ENCODE data around the gene PLEKHM3.
"Not testable (repeated sequence)": the region's sequence is repeated elsewhere in the genome, so short reads cannot be mapped to it uniquely, and the experiment has no call there.

The PLEKHM3 gene

DNA sequence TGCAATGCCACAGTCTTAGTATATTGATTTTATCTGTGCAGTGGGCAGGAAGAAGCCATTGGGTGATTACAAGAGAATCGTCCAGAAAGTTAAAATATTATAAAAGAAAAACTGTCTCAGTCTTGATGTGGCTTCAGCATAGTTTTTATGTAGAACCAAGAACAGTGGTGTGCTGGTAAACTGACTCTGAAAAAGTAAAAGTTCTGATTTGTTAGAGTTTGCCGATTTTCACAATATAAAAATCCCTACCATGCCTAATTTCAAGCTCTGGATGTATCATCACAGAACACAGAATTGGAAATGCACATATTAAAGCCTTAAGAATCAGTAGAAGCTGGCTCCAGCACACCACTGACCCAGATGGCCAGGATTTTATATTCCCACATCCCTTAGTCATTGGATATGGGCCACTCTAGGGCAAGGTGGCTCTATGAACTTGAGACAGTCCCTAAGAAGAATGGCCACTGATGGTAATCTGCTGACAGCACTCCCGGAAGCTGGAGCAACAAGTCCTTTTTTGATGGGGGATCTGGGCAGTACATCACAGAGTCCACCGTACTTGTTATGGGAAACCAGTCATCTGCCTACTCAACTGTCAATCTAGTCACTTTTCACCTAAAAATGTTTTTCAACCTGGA is 9.3 kb upstream of the PLEKHM3 start:
- DNase-seq: no peak

DNA sequence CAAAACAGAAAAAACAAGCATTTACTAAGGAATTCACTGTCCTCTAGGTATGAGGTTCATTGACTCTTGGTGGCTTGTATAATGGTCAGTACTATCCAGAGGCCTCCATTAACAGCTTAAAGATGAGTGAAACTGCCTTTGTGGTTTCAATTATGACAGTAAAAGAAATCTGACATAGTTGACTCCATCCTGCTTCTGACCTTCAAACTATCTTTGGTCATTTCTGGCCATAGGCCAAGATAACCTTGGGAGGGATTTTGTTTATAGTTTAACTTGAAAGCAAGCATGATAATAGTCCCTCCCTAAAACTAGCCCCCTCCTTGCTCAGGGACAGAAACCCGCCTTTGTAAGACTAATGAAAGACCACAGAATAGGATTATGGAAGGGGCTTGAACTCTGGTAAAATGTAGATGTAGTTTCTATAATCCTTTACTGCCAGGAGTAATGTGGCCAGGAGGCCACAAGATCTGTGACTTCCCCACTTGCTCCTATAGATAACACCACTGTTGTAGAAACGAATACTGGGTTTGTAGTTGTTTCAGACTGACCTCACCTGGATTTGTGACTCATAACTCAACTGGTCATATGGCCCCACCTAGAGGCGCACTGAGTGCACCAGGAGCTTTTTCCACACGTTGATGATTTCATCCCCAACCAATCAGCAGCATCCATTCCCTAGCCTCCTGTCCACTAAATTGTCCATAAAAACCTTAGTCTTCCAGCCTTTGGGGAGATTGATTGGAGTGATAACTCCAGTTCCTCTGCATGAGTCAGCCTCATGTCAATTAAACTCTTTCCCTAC is 8.6 kb upstream of the PLEKHM3 start:
- peak; percentile 42 for DNase-seq

DNA sequence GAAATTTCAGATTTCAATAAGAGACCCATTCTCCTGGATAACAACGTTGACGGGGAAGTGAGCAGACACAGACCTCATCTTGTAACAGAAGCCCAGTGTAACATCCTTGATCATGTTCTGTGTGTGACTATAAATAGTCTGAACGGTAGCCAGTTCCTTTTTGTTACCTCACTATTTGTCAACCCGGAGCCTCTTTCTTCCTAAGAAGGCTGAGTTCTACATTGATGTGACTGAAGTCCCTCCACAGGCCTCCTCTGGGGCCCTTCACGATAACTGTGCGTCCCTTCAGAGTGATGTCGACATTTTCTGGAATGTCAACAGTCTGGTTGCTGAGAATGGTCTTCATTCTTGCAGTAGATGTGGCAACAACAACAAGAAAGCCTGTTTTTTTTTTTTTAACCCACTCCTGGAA is 6.3 kb upstream of the PLEKHM3 start:
- no peak for DNase-seq

DNA sequence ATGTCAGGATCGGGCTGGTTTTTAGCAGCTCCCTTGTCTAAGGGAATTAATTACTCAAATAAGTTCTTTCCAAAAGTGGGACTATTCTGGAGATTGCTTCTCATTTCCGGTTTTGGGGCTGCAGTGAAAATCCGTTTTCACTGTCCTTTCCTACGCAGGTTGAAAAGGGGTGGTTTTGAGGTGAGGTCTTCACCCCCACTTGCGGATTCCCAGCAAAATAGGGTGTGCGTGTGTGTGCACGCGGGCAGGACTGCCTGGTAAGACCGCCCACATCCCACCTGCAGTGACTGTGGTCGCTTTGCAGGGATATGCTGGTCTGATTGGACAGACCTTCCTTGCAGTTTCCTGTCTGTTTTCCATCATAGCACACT is 472 bp upstream of the PLEKHM3 start:
- DNase-seq: no peak

DNA sequence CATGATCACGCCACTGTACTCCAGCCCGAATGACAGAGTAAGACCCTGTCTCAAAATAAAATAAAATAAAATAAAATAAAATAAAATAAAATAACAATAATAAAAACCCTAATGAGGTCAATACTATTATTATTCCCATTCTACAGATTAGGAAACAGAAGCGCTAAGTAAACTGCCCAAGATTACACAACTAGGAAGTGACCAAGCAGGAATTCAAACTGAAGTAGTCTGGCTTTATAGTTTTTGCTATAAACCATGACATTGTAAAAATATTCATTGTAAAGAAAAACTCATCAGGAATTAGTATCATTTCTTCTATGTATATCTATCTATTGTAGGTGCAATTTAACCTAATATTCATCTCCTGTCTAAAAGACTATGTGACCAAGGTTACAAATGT is 1.2 kb downstream of the PLEKHM3 start:
- no peak for DNase-seq

DNA sequence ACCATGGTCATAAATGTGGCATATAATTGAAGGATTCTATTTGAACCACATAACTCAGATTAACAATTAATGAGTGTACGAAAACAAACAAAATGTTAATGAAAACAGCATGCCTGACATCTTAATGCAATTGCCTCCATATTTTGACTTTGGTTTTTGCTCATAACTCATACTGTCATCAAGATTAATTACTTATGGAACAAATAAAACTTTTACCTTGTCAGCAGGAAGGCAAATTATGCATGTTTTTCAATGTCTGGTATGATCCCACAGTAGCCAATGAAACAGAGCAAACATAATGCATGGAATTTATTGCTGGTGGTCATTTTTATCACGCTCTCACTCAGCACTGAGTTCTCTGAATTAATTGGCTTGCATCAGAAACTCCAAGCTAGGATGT is 5.1 kb downstream of the PLEKHM3 start:
- DNase-seq: no peak

DNA sequence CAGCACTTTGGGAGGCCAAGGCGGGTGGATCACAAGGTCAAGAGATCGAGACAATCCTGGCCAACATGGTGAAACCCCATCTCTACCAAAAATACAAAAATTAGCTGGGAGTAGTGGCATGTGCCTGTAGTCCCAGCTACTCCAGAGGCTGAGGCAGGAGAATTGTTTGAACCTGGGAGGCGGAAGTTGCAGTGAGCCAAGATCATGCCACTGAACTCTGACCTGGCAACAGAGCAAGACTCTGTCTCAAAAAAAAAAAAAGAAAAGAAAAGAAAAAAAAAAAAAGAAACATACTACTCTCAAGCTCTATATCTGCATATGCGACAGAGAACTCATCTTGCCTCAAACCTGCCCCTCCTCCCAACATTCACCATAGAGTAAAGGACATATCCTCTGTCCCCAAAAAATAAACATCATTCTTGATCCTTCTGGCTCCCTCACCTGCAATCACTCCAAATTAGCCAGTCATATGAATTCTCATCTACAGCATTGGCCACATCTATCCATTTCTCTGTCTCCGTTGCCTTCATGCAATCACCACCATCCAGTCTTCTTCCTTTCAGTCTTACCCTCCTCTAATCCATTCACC is 7.1 kb downstream of the PLEKHM3 start:
- DNase-seq: not testable (repeated sequence)

DNA sequence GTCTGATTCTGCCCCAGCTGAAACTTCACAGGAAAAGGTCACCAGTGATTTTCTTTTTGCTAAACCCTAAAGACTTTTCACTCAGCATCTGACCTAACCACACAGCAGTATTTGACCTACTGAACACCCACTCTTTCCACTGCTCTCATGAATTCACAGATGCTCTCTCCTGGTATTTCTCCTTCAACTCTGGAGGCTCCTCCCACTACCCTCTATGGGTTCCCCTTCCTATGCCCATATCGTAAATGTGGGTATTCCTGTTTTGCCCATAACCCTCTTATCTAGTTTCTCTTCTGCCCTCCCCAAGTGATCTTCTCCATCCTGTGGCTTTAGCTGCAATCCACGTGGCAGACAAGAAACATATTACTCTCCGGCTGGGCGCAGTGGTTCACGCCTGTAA is 7.6 kb downstream of the PLEKHM3 start:
- DNase-seq: no peak

DNA sequence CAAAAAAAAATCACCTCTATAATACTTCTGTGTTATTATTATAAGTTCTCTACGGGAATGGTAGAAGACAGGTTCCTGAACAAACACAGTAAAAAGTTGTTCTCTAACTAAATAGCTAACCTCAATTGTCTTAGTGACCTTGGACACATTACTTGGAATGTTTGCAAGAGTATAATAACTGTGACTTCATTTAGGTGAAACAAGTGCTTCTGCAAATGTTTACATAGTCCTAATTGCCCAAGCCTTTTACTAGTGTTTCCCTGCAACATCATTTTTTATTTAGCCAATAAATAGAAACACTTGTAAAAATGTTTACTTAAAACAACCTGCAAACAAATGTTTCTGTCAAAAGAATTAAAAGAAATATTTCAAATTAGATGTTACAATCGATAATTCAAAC is 9.9 kb downstream of the PLEKHM3 start:
- no peak for DNase-seq

DNA sequence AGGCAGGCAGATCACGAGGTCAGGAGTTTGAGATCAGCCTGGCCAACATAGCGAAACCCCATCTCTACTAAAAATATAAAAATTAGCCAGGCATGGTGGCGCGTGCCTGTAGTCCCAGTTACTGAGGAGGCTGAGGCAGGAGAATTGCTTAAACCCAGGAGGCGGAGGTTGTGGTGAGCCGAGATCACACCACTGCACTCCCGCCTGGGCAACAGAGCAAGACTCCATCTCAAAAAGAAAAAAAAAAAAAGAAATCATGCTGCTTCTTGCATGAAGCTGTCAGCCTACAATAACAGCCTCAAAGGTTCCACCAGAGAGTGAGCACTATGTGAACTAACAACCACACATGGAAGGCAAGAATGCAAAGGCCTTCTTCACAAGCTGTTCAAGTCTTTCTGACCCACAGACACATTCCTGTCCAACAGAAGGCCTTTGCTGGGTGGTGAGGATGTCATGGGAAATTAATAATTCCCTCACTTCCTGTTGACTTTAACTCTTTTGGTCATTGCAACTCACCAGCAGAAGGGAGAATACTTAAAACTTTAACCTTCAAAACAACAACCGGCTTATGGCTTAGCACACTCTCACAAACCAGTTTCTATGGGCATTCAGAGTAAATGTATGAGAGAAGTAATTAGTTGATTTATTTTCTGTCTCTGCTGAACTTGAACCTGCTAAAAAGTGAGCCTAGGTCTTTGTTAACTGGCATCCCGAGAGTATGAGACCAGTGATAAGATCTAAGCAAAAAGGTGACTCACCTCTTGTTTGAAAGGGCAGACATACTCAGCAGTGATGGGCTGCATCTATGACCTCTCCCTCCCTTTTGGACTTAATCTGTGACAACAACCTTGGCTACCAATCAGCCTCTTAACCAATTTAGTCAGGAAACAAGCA is 11.8 kb downstream of the PLEKHM3 start:
- DNase-seq: no peak

DNA sequence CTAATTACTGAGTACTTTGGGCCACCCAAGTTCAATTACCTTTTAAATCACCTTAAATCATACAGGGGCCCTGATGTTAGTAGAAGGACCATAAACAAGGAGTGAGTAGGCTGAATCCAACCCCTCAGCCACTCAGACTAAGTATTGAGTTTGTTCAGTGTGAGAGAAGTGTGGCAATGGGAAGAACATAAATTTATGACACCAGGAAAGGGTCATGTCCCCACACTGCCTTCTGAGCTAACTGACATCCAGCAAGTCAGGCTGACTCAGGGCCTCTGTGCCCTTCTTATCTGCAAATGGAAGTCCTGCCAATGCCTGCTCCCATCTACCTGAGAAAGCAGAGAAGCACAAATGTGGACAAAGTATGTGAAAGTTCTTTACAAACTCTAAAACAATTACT is 12.9 kb downstream of the PLEKHM3 start:
- DNase-seq: no peak

DNA sequence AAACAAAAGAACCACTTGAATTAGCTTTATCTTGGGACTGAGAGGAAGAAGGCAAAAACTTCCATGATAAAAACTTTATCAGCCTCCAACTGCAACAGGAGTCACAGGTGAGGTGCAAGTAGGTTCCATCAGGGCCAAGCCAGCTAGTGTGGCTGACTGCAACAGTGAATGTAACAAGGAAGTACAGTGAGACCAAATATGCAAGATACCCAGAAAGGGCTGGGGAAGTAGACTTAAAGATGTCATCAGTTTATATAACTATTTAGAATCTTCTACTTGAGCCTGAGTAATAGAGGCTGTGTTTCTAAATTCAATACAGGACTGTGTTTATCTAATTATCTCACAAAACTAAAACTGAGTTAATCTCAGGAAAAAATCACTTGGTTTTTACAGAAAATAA is 14.8 kb downstream of the PLEKHM3 start:
- DNase-seq: no peak

DNA sequence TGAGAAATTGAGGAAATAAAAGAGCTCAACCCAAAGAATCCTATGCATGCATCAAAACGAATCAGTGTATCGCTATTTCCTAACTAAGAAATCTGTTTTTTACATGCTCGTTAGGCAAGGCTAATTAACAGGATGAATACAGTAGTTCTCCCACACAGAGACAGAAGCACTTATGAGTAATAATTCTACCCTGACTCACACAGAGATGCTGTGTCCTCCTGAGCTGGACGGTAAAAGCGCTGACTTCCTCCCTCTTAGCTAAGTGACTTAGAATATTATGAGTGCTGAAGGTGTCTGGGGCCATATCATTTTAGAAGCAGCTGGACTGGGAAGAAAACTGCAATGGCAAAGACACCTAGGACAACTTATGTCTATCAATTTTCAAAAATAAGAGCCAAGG is 18.5 kb downstream of the PLEKHM3 start:
- DNase-seq: no peak

DNA sequence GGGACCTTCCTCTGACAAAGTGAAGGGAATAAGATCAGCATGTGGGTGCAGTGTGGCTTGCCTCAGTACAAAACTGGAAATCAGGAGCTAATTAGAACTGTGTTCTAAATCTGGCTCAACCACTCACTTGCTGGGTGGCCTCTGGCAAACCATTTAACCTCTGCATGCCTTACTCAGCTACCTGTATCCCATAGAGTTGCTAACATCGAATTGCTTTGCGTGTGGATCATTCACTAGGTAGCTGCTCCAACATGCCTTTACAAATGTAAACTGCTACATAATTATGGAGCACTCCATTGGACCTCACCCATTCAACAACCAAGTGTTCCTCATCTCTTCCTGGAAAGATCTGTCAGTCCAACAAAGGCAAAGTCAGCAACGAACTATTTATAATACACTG is 19.0 kb downstream of the PLEKHM3 start:
- DNase-seq: no peak

DNA sequence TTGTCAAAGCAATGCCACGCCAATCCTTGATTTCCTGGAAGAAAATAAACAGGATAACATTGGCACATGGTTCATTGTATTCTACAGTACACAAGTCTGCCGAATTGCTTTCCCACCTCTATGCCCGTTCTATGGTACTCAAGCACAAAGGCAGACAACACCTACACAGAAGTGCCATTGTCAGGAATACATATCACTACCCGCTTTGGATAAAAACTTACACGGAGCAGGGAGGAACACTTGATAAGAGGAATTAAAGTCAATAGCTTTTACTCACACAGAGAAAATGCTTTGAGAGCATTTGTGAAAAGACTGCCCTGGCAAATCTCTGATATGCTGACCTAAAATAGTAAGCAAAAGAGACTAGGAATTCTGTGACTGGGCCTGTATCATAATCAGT is 23.4 kb downstream of the PLEKHM3 start:
- no peak for DNase-seq

DNA sequence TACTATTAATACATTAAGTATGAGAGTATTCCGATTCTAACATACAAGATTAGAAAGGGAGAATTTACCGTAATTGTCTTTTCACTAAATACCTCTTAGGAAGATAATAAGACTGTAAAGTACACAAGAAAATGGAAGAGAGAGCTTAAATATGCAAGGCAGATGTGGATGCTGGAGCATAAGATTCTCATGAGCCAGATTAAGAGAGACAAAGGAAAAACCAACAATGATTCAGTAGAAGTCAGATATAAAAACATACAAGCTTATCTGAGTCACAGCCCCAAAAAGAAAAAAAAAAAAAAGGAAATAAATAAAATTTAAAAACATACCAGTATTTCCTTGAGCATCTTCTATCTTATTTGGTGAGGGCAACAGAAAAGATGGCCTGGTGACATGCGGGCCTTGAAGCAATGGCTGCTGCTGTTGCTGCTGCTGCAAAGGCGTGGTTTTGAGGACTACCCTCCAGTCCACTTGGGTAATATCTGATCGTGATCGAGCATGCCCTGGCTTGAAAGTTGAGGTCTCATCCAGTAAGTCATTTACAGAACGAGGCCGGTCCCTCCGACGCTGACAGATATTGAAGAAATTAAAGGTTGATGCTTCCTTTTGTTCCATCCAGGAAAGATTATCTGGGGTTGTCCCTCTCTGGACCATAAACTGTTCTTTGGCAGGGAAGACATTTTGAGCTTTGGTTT is 24.5 kb downstream of the PLEKHM3 start:
- DNase-seq: no peak

DNA sequence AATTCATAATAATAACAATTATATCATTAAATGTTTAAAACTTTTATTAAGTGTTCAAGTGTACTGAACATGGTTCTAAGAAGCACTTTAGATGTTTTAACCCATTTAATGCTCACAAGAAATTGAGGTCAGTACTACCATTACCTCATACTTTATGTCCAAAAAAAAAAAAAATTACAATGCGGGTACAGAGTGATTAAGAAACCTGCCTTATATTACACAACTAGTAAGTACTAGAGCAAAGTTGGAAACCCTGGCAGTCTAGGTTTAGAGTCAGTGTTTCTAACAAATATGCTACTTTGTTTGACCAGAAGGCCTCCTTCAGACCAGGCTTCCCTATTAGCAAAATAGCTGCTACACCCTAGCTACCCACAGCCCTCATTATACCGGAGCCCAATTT is 28.5 kb downstream of the PLEKHM3 start:
- no peak for DNase-seq

DNA sequence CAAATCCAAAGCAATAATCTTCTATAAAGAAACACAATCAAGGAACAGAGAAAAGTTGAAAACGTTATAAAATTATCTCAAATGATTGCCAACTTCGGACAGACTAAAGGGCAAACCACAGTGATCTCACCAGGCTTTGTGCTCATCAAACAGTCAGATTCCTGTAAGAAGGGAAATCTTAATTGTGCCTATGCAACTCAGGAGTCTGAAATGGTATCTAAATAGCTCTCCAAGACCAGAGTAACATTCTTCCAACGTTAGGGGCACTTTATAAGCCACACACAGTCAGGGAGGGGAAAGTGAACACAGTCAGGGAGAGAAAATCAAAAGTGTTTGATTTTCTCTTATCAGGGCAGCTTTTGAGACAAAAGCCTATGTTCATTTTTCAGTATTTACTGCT is 29.4 kb downstream of the PLEKHM3 start:
- no peak for DNase-seq

DNA sequence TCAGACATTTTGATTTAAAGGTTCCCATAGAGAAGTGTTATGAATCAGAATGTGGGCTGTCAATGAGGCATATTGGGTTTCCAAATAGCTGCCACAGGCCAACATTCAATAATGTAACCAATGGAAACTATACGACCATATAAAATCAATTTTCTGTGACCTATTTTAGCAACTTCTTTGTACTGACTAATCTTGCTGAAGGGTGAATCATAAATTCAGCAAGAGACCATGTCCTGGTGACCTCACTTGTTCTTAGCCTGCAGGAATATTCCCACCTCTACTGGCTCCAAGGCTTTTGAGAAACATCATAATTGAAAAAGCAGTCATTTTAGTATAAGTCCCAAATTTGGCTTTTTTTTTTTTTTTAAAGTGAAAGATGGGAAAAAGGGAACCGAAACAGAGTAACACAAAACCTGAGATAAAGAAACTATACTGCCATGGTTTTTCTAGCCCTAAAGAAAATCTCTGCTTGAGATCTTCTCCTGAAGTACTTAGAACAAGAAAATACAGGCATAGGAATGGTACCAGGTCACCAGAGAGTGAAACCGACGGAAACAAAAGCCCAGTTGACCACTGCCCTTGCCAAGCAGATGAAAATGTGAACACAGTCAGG is 32.1 kb downstream of the PLEKHM3 start:
- DNase-seq: no peak

DNA sequence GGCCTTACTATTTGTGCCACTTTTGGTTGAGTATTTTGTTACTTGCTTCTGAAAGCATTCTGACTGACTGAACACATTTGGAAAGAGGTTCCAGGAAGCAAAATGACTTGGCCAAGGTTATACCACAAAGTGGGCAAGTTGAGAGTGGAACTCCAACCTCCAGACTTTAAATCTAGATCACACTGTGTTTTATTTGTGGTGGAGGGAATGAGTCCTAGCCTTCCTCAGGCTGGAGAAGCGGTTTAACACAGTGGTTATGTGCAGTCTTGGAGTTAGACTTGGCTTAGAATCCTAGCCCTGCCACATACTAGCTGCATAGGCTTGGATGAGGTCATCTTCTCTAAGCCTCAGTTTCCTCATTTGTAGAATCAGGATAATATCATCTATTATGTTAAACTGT is 33.4 kb downstream of the PLEKHM3 start:
- DNase-seq: no peak

DNA sequence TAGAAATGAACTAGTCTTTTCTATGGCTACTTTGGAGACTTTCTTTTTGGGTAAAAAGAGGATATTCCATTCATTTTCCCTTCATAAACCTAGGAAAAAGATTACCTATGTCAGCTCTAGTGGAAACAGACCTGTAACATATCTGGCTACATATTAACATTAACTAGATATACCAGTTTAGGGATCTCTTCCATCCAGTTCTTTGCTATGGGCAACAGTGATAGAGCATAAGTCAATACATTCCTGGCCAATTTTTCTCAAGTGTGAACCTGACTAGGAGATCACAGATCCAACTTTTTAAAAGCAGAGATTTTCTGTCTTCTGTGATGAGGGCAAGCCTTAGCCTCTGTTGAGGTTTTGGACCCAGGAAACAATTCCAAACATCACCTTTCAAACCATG is 34.5 kb downstream of the PLEKHM3 start:
- no peak for DNase-seq

DNA sequence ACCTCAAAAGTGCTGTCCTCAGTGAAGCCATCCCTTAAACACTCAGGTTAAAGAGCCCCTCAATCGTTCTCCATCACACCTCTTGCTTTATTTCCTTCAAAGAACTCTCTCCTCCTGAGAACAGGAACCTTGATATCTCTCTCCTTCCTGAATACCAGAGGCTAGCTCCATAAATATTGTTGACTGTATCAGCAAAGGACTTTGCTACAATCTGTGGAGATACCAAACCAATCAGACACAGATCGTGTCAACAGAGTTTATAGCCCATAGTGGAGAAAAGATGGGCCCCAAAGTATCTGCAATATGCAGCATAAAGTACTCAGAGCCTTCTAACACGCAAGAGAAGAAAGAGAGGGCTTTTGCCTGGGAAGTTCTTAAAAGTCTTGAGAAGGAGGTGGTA is 36.4 kb downstream of the PLEKHM3 start:
- no peak for DNase-seq

Data from NK-92 treated with Interleukin-12 subunit alpha and Interleukin-12 subunit beta, amount 100 ng/mL, for 24 hours (cell line).